Lung (tissue), 12 donors: ENCODE results near the gene AGER. TPM values are rescaled to one million over a fixed set of nuclear protein-coding genes. Genes with fewer than 3 reads are reported as not detected.
A peak's percentile ranks its signal among the peaks of the same experiment; 100 is the strongest.
"Not testable (repeated sequence)": the region's sequence is repeated elsewhere in the genome, so short reads cannot be mapped to it uniquely, and the experiment has no call there.

Source experiments
- ATAC-seq: fragments of 200-7000 bp; cut with Tn5 transposase; one replicate; pipeline ENCODE4 v1.9.1; 2020; ENCODE audit warnings: moderate number of reproducible peaks; ENCODE audit not compliant: insufficient read depth, low FRiP score
- DNase-seq, 3 donors: peaks; one replicate each; pipeline ENCODE4 v3.0.0-alpha.2; 2013 to 2017
- H3K27ac ChIP-seq, 2 donors: one replicate each; pipeline ENCODE4 v1.5.1; 2013; ENCODE audit warnings: mild to moderate bottlenecking in 2 of 2, moderate library complexity in 2 of 2, control low read depth in 1 of 2, inconsistent platforms in 1 of 2, low read depth in 1 of 2, low read length in 1 of 2
- H3K27me3 ChIP-seq, 3 donors: one replicate each; pipeline ENCODE4 v1.5.1; 2013; ENCODE audit warnings: low read length in 2 of 3; ENCODE audit not compliant: control insufficient read depth in 3 of 3, insufficient read depth in 3 of 3
- H3K36me3 ChIP-seq, 4 donors: one replicate each; pipeline ENCODE4 v1.5.1; 2013; ENCODE audit warnings: low read length in 4 of 4, mild to moderate bottlenecking in 1 of 4, moderate library complexity in 1 of 4; ENCODE audit not compliant: control insufficient read depth in 4 of 4, insufficient read depth in 4 of 4
- H3K4me1 ChIP-seq, 5 donors: one replicate each; pipeline ENCODE4 v1.5.1; 2013; ENCODE audit warnings: low read length in 5 of 5, mild to moderate bottlenecking in 2 of 5, moderate library complexity in 1 of 5; ENCODE audit not compliant: control insufficient read depth in 5 of 5, insufficient read depth in 5 of 5
- H3K4me3 ChIP-seq: one replicate; pipeline ENCODE4 v1.5.1; 2013; ENCODE audit warnings: mild to moderate bottlenecking, control low read depth, moderate library complexity
- H3K9ac ChIP-seq, 2 donors: one replicate each; pipeline ENCODE4 v1.5.1; 2013; ENCODE audit warnings: low read length in 2 of 2, control low read depth in 1 of 2; ENCODE audit not compliant: insufficient read depth in 1 of 2
- H3K9me3 ChIP-seq, 4 donors: one replicate each; pipeline ENCODE4 v1.5.1; 2013; ENCODE audit warnings: low read length in 3 of 4, mild to moderate bottlenecking in 1 of 4, moderate library complexity in 1 of 4; ENCODE audit not compliant: control insufficient read depth in 4 of 4, insufficient read depth in 3 of 4
- CTCF ChIP-seq: IDR thresholded peaks from 2 replicates; pipeline ENCODE4 v1.5.1; 2012; ENCODE audit warnings: mild to moderate bottlenecking; ENCODE audit errors: control extremely low read depth, extremely low read depth
- WGBS, 2 donors: extraction: QIAGEN DNeasy Blood & Tissue Kit; methylation state at CpG; one replicate each; pipeline ENCODE4 v1.1.7; 2013; 5-methylcytosine and 5-hydroxymethylcytosine counted together
- polyA plus RNA-seq, 2 donors: library from polyadenylated mRNA; stranded (reverse); fragments of 200-250 nt; gene quantifications; one replicate each; pipeline ENCODE4 v1.2.1, GENCODE V29; 2013
- total RNA-seq, 2 donors: library from RNA; depleted of rRNA in 1 of 2; stranded (reverse); fragments of >200 nt in 1 of 2; gene quantifications; one replicate each; pipeline ENCODE4 v1.2.1, GENCODE V29; 2014 to 2021
- donor health status: control.
- donor health status: control.
- donor health status: Bipolar disorder and iron deficiency.
- donor health status: healthy.
- donor health status: DM: yes; HTN: yes; CAD: no.

Gene AGER
- total and polyA plus RNA-seq, 4 donors: 178 to 1,487 (median 347) TPM

GRCh38 chr6:32187009-32187709, 3.1 kb upstream of the AGER start:
- 38 to 48% methylated on average over 12 of the region's 12 CpGs for WGBS, 2 donors
- Histone ChIP-seq H3K9ac (no peak overlapping the region), H3K27ac (peak overlapping the region; percentile 57 to 63), H3K27me3 (no peaks in the 10 kb centered on the region), H3K9me3 (no peaks in the 10 kb centered on the region), H3K36me3 (peaks cover 0 to 25% (median 16%) of the 10 kb centered on the region in 4 donors), H3K4me1 (peaks cover 0 to 55% (median 17%) of the 10 kb centered on the region in 5 donors), H3K4me3 (no peak overlapping the region)
- ATAC-seq (no peak), DNase-seq (no peak)
- TF ChIP-seq CTCF: no peak

GRCh38 chr6:32186151-32186840, 2.2 kb upstream of the AGER start:
- Histone ChIP-seq H3K36me3 (peaks cover 0 to 27% (median 20%) of the 10 kb centered on the region in 4 donors), H3K4me1 (peaks cover 0 to 48% (median 18%) of the 10 kb centered on the region in 5 donors), H3K27ac (peak overlapping the region; percentile 76 to 80)
- H3K4me3 ChIP-seq, H3K9me3 ChIP-seq, H3K27me3 ChIP-seq, ATAC-seq, H3K9ac ChIP-seq, DNase-seq: not testable (repeated sequence)
- 69 to 73% methylated on average over 10 of the region's 10 CpGs for WGBS, 2 donors

- not testable (repeated sequence) for H3K9me3 ChIP-seq, H3K4me3 ChIP-seq, H3K9ac ChIP-seq, H3K27me3 ChIP-seq
- peak; percentile 83 to 89 (median 86) for DNase-seq
- Histone ChIP-seq H3K4me1 (peaks cover 0 to 42% (median 18%) of the 10 kb centered on the region in 5 donors), H3K27ac (peak overlapping the region; percentile 76 to 80), H3K36me3 (peaks cover 0 to 27% (median 24%) of the 10 kb centered on the region in 4 donors)
- WGBS, 2 donors: 21 to 50% methylated on average over 11 of the region's 11 CpGs
- ATAC-seq: peak; percentile 46
These were observed 1.7 kb upstream of the AGER start for GRCh38 chr6:32185681-32186131.

- Histone ChIP-seq H3K27me3 (no peaks in the 10 kb centered on the region), H3K4me1 (peaks cover 0 to 42% (median 22%) of the 10 kb centered on the region in 5 donors), H3K4me3 (no peak overlapping the region), H3K9me3 (no peaks in the 10 kb centered on the region), H3K9ac (no peak overlapping the region), H3K27ac (peak overlapping the region; percentile 30 to 83), H3K36me3 (peaks cover 0 to 34% (median 26%) of the 10 kb centered on the region in 4 donors)
- no peak for DNase-seq
- 67 to 80% methylated on average over 15 of the region's 15 CpGs for WGBS, 2 donors
- no peak for ATAC-seq
- TF ChIP-seq CTCF: no peak
These were observed 470 bp downstream of the AGER start for GRCh38 chr6:32183483-32184083.
